ENCODE results near the gene MAB21L4.

DNA sequence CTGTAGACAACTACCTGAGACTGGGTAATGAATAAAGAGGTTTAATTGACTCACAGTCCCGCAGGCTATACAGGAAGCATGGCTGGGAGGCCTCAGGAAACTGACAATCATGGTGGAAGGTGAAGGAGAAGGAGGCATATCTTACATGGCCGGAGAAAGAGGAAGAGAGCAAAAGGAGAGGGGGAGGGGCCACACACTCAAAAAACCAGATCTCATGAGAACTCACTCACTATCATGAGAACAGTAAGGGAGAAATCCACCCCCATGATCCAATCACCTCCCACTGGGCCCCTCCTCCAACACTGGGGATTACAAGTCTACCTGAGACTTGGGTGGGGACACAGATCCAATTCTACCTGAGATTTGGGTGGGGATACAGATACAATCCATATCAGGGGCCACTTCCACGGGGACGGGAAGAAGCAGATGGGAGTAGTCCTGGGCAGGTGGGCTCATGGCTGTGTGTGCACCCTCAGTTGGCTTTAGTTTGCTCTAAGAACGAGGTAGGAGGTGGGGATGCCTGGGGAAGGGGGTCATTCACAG is 9.9 kb downstream of the MAB21L4 start:
- TF ChIP-seq, protein P1, sequence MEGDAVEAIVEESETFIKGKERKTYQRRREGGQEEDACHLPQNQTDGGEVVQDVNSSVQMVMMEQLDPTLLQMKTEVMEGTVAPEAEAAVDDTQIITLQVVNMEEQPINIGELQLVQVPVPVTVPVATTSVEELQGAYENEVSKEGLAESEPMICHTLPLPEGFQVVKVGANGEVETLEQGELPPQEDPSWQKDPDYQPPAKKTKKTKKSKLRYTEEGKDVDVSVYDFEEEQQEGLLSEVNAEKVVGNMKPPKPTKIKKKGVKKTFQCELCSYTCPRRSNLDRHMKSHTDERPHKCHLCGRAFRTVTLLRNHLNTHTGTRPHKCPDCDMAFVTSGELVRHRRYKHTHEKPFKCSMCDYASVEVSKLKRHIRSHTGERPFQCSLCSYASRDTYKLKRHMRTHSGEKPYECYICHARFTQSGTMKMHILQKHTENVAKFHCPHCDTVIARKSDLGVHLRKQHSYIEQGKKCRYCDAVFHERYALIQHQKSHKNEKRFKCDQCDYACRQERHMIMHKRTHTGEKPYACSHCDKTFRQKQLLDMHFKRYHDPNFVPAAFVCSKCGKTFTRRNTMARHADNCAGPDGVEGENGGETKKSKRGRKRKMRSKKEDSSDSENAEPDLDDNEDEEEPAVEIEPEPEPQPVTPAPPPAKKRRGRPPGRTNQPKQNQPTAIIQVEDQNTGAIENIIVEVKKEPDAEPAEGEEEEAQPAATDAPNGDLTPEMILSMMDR (IDR thresholded peaks at IDR 0.05 in 8 of 11, conservative IDR thresholded peaks at IDR 0.05 in 3 of 11): no peak
- no peak for TF ChIP-seq POLR2AphosphoS5 (IDR thresholded peaks at IDR 0.05)
